A673 (cell line): ENCODE data around the gene TENM4. TPM values are rescaled to one million over a fixed set of nuclear protein-coding genes. Genes with fewer than 3 reads are reported as not detected.

Source experiments
- BruUV-seq: library from RNA; stranded (reverse); fragments of 400-500 nt; replicated peaks from 2 replicates; lab custom pipeline; 2021; lab: Mats Ljungman, UMichigan
- CTCF ChIA-PET: fragments of 300-600 bp; sonication (Branson Sonifier 250); formaldehyde crosslinking; loops from one replicate; lab custom pipeline; 2022; ENCODE audit warnings: antibody characterized with exemption; lab: Charles Lee
- POLR2A ChIA-PET: fragments of 300-600 bp; sonication (Branson Sonifier 250); formaldehyde crosslinking; loops from one replicate; lab custom pipeline; 2022; ENCODE audit warnings: antibody characterized with exemption; ENCODE audit not compliant: low non-redundant PET; lab: Charles Lee
- DNase-seq: peaks from one replicate; pipeline ENCODE4 v3.0.0-alpha.2; 2015; ENCODE audit warnings: low spot score
- H3K27ac ChIP-seq: fragments of 200-600 bp; sonication (generic); 2 replicates; pipeline ENCODE4 v1.5.1; 2016; ENCODE audit warnings: mixed run types, low read depth, mild to moderate bottlenecking, mixed read lengths, antibody characterized with exemption, low read length; ENCODE audit not compliant: poor library complexity, severe bottlenecking
- H3K27me3 ChIP-seq: fragments of 200-600 bp; sonication (generic); replicated peaks from 2 replicates; pipeline ENCODE4 v1.6.1; 2017; ENCODE audit warnings: mixed run types, low read depth, mild to moderate bottlenecking, mixed read lengths, antibody characterized with exemption, low read length; ENCODE audit not compliant: insufficient read depth, poor library complexity
- H3K36me3 ChIP-seq: fragments of 200-600 bp; sonication (generic); 2 replicates; pipeline ENCODE4 v1.6.1; 2016; ENCODE audit warnings: mixed run types, mild to moderate bottlenecking, mixed read lengths, antibody characterized with exemption, low read length; ENCODE audit not compliant: insufficient read depth, poor library complexity, severe bottlenecking
- H3K4me1 ChIP-seq: fragments of 200-600 bp; sonication (generic); 2 replicates; pipeline ENCODE4 v1.6.1; 2017; ENCODE audit warnings: mixed run types, mild to moderate bottlenecking, mixed read lengths, antibody characterized with exemption, low read length; ENCODE audit not compliant: insufficient read depth, poor library complexity, severe bottlenecking
- H3K4me3 ChIP-seq: fragments of 200-600 bp; sonication (generic); 2 replicates; pipeline ENCODE4 v1.5.1; 2016; ENCODE audit warnings: low read depth, mixed run types, mild to moderate bottlenecking, mixed read lengths, low read length; ENCODE audit not compliant: poor library complexity, severe bottlenecking
- H3K9me3 ChIP-seq: fragments of 200-600 bp; sonication (generic); 2 replicates; pipeline ENCODE4 v1.6.1; 2016; ENCODE audit warnings: mixed run types, low read depth, mild to moderate bottlenecking, mixed read lengths, antibody characterized with exemption, low read length; ENCODE audit not compliant: poor library complexity, severe bottlenecking
- EZH2 ChIP-seq: fragments of 200-600 bp; sonication (generic); IDR thresholded peaks from 2 replicates; pipeline ENCODE4 v1.6.1; 2017; ENCODE audit warnings: borderline replicate concordance, low read depth, mild to moderate bottlenecking, mixed read lengths, antibody characterized with exemption, low read length; ENCODE audit not compliant: poor library complexity, severe bottlenecking
- intact Hi-C: fragments of 100-400 bp; cut with micrococcal nuclease; formaldehyde crosslinking; loops from one replicate; pipeline ENCODE4 v1.10.0; 2022; ENCODE audit not compliant: unreplicated experiment
- total RNA-seq: library from RNA; stranded (reverse); gene quantifications from 2 replicates; pipeline ENCODE4 v1.2.3, GENCODE V29; 2021
- TF ChIP-seq, protein P1 (sequence below): fragments of 300-800, 200-600 bp; sonication (generic); conservative IDR thresholded peaks from 2 replicates; pipeline ENCODE4 v1.5.1; 2017; ENCODE audit warnings: low read depth, mild to moderate bottlenecking, antibody characterized with exemption, low read length, moderate library complexity, mixed read lengths

Gene TENM4
- total RNA-seq, 1 experiment from 2014 or later: 0.11 TPM

DNA sequence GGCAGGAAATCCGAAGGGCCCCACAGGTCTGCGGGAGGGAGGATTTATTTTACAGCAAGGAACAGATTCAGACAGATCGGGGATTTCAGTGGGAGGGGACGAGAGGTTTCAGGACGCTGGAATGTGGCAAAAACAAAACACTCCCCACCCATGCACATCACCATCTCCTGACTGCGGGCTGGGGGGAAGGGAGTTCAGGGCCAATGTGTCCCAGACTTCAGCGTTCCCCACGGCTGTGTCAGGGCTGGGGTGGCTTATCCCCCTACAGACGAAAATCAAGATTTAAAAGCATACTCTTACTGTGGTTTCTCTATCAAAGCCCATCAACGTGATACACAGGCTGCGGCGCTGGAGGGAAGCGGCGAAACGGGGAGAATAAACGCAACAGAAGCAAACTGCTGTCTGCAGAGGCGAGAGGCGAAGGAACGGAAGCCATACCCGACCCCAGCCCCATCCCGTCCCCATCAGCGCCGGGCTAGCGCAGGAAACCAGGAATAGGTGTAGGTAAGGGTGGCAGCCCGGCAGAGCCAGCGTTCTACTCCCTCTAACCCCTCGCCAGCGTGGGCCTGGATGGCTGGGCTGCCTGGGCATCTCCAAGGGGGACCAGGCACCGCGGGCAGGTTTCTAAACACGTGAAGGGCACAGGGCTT, 2.7 kb downstream of the TENM4 start:
- Histone ChIP-seq H3K4me3 (peak overlapping the region; percentile 35), H3K27me3 (peaks cover 100% of the 10 kb centered on the region), H3K4me1 (peaks cover 34% of the 10 kb centered on the region), H3K27ac (no peak overlapping the region), H3K9me3 (no peaks in the 10 kb centered on the region), H3K36me3 (no peaks in the 10 kb centered on the region)
- POLR2A ChIA-PET: interaction anchor here (0.7 kb wide), 1 partner anchor 1287 kb away, joined by 26 read pairs; no protein-coding TSS in a partner anchor
- TF ChIP-seq, protein P1, sequence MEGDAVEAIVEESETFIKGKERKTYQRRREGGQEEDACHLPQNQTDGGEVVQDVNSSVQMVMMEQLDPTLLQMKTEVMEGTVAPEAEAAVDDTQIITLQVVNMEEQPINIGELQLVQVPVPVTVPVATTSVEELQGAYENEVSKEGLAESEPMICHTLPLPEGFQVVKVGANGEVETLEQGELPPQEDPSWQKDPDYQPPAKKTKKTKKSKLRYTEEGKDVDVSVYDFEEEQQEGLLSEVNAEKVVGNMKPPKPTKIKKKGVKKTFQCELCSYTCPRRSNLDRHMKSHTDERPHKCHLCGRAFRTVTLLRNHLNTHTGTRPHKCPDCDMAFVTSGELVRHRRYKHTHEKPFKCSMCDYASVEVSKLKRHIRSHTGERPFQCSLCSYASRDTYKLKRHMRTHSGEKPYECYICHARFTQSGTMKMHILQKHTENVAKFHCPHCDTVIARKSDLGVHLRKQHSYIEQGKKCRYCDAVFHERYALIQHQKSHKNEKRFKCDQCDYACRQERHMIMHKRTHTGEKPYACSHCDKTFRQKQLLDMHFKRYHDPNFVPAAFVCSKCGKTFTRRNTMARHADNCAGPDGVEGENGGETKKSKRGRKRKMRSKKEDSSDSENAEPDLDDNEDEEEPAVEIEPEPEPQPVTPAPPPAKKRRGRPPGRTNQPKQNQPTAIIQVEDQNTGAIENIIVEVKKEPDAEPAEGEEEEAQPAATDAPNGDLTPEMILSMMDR: no peak
- peak; percentile 87 for TF ChIP-seq EZH2
- BruUV-seq: no TSS peak
- CTCF ChIA-PET: no interaction called here
- intact Hi-C loops: no loop called here
- peak; percentile 19 for DNase-seq

DNA sequence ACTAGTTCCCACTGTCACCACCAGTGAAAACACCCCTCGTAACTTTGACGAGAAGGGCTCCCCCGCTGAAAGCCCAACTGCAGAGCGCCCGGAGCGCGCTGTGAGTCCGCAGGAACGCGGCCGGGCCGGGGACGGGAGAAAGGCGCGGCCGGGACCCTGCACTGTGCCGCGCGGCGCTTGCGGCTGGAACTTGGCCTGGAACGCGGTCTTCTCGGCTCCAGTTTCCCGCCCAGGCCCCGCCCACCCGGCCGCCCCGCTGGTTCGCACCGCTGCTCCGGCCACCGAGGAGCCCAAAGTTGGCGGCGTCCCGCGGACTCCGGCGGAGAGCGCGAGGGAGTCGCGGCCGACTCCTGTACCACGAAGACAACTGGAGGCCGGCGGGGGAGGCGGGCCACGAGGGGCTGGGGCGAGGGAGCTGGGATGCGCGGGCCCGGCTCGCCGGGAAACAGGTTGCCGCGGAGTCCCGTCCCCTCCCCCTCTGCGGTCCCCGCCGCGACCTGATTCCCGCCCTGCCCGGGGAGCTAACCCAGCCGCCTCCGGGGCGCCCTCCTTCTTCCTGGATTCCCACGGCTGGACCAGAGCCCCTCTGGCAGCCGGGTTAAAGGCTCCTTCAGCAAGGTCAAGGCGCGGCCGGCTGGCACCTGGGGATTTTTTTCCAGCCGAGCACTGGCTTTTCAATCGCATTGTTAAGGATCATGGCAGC, 3.4 kb downstream of the TENM4 start:
- intact Hi-C loops: no loop called here
- H3K4me3 ChIP-seq: peak overlapping the region; percentile 35
- TF ChIP-seq EZH2: peak; percentile 93
- TF ChIP-seq, protein P1: no peak
- H3K27me3 ChIP-seq: peaks cover 97% of the 10 kb centered on the region
- ChIA-PET POLR2A (no interaction called here), CTCF (no interaction called here)
- peaks cover 34% of the 10 kb centered on the region for H3K4me1 ChIP-seq
- no peaks in the 10 kb centered on the region for H3K36me3 ChIP-seq
- peak; percentile 55 for DNase-seq
- no TSS peak for BruUV-seq
- no peaks in the 10 kb centered on the region for H3K9me3 ChIP-seq
- H3K27ac ChIP-seq: no peak overlapping the region

DNA sequence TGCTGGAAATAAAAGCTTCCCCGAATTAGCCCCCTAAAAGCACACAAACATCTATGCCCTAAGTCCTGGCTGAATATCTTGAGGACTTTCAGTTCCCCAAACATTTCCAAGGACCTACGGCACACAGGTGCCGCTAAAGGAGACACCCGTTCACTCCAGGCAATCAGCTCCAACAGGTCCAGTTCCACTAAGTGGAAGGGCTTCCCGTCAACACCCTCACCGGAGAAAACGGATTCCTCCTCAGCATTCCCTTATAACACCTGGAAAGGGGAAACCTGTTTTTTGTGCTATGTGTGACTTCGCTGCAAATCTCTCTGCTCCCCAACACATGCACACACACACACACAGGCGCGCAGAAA, 3.9 kb downstream of the TENM4 start:
- intact Hi-C loops: no loop called here
- ChIA-PET POLR2A (no interaction called here), CTCF (no interaction called here)
- peaks cover 91% of the 10 kb centered on the region for H3K27me3 ChIP-seq
- TF ChIP-seq EZH2: no peak
- TF ChIP-seq, protein P1: no peak
- no peaks in the 10 kb centered on the region for H3K9me3 ChIP-seq
- H3K4me3 ChIP-seq: peak overlapping the region; percentile 35
- H3K27ac ChIP-seq: no peak overlapping the region
- no peaks in the 10 kb centered on the region for H3K36me3 ChIP-seq
- DNase-seq: no peak
- peaks cover 34% of the 10 kb centered on the region for H3K4me1 ChIP-seq
- no TSS peak for BruUV-seq
